Right lobe of liver (tissue), 6 donors: ENCODE data around the gene UQCC2. TPM values are rescaled to one million over a fixed set of nuclear protein-coding genes. Genes with fewer than 3 reads are reported as not detected.
A peak's percentile ranks its signal among the peaks of the same experiment; 100 is the strongest.

ENCODE experiments used
- ATAC-seq, 4 donors: fragments of 200-7000 bp; cut with Tn5 transposase; one replicate each; pipeline ENCODE4 v1.9.1; 2020; ENCODE audit warnings: mild to moderate bottlenecking in 4 of 4, moderate library complexity in 4 of 4
- DNase-seq, 3 donors: peaks; one replicate each; pipeline ENCODE4 v3.0.0-alpha.2; 2020
- H3K27ac ChIP-seq, 3 donors: fragments of 200-600 bp; one replicate each; pipeline ENCODE4 v1.8.0; 2022
- H3K27me3 ChIP-seq, 2 donors: fragments of 200-600 bp; one replicate each; pipeline ENCODE4 v1.8.0; 2022
- H3K36me3 ChIP-seq, 4 donors: fragments of 200-600 bp; sonication (generic) in 1 of 4; one replicate each; pipeline versions ENCODE4 v1.5.1 to v1.8.0; 2017 to 2022; ENCODE audit warnings: control low read depth in 1 of 4
- H3K4me1 ChIP-seq, 4 donors: fragments of 200-600 bp; sonication (generic) in 1 of 4; one replicate each; pipeline versions ENCODE4 v1.5.1 to v1.8.0; 2017 to 2022; ENCODE audit warnings: control low read depth in 1 of 4
- H3K4me3 ChIP-seq, 3 donors: fragments of 200-600 bp; one replicate each; pipeline ENCODE4 v1.8.0; 2022
- H3K9me3 ChIP-seq, 4 donors: fragments of 200-600 bp; sonication (generic) in 1 of 4; one replicate each; pipeline versions ENCODE4 v1.5.1 to v1.8.0; 2017 to 2022; ENCODE audit warnings: control low read depth in 1 of 4
- POLR2A ChIP-seq: fragments of 450-650 bp; IDR thresholded peaks from one replicate; pipeline ENCODE4 v1.6.1; 2017; ENCODE audit warnings: antibody characterized with exemption, mild to moderate bottlenecking
- WGBS: methylation state at CpG from one replicate; pipeline ENCODE4 v1.1.6; 2018; ENCODE audit warnings: low coverage, low lambda C conversion rate; ENCODE audit not compliant: insufficient coverage; ENCODE audit errors: missing lambda C conversion rate; 5-methylcytosine and 5-hydroxymethylcytosine counted together
- intact Hi-C, 2 donors: fragments of 100-400 bp; cut with DNase I; formaldehyde crosslinking; loops; one replicate each; pipeline versions ENCODE4 v1.11.2 to v1.14.1; 2022
- microRNA counts: library from miRNA; unstranded; fragments of <30 nt; microRNA quantifications from one replicate; lab custom pipeline; 2016
- microRNA-seq, 2 donors: library from miRNA; unstranded; fragments of <30 nt; microRNA quantifications; one replicate each; pipeline ENCODE4, GENCODE V29; 2019 to 2020
- small RNA-seq, 2 experiments: library from RNA; depleted of rRNA; stranded (forward); fragments of <200 nt; gene quantifications; one replicate each; pipeline ENCODE3, GENCODE V24; 2016
- total RNA-seq, 6 experiments: library from RNA; depleted of rRNA in 2 of 6; stranded (reverse); fragments of >200 nt in 2 of 6; fragmentation: NEBNext Ultra II Directional in 3 of 6; extraction: Animal tissue kit (Norgen Biotek cat#: 25700) in 3 of 6; gene quantifications; one replicate each; pipeline versions ENCODE4 v1.1.0 to v1.2.4, GENCODE V29; 2016 to 2023
- TF ChIP-seq, protein P1 (sequence below), 4 donors: fragments of 200-600 bp in 3 of 4; fragments of 450-650 bp in 1 of 4; IDR thresholded peaks; one replicate each; pipeline versions ENCODE4 v1.5.1 to v1.8.0; 2016 to 2022; ENCODE audit warnings: antibody characterized with exemption in 4 of 4, mild to moderate bottlenecking in 2 of 4
- donor health status: DM: no; HTN: yes; CAD: no.
- donor health status: DM: no; HTN: no; CAD: no.
- donor health status: DM: no; HTN: no; CAD: no.
- donor health status: DM: no; HTN: yes; CAD: no.
- donor health status: DM: no; HTN: yes; CAD: no.

Gene UQCC2
- total RNA-seq, 6 experiments from 2014 or later: 23.7 to 38.4 (median 31.5) TPM

DNA sequence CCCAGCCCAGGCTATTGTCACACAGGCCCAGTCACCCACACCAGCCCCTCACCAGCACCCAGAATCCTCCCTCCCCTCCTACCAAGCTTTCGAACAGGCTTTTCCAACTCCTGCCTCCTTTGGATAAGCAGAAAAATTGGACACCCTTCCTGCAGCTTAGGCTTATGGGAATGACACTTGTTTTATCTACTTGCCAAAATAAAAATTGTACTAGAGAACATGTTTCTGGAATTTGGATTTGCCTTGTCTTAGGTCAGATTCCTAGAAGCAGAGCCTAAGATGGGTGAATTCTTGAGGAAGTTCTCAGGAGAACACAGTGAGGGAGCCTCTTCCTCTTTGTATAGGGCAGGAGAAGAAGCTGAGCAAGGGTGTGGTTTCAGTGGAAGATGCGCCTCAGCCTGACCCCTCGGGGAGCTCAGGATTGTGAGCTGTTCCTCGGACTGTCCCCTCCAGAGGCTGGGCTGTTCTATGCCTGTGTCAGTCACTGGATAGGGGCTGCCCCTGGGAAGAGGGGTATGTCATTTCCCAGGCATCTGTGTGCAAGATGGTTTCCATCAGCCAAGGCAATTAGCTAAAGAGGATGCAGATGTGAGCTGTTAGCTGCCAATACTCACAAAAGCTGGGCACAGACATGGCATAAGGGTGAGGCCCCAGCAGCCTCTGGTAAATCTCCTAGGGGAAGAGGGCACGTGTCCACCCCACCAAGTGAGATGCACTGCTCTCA, 56.5 kb downstream of the UQCC2 start:
- H3K27ac ChIP-seq: no peak overlapping the region
- H3K9me3 ChIP-seq: no peaks in the 10 kb centered on the region
- intact Hi-C loops: no loop called here
- DNase-seq (no peak), ATAC-seq (no peak)
- H3K27me3 ChIP-seq: no peaks in the 10 kb centered on the region
- no peaks in the 10 kb centered on the region for H3K4me1 ChIP-seq
- H3K36me3 ChIP-seq: no peaks in the 10 kb centered on the region
- no peak overlapping the region for H3K4me3 ChIP-seq
- 20% methylated on average over 3 of the region's 5 CpGs for WGBS
- TF ChIP-seq POLR2A: no peak
- TF ChIP-seq, protein P1, sequence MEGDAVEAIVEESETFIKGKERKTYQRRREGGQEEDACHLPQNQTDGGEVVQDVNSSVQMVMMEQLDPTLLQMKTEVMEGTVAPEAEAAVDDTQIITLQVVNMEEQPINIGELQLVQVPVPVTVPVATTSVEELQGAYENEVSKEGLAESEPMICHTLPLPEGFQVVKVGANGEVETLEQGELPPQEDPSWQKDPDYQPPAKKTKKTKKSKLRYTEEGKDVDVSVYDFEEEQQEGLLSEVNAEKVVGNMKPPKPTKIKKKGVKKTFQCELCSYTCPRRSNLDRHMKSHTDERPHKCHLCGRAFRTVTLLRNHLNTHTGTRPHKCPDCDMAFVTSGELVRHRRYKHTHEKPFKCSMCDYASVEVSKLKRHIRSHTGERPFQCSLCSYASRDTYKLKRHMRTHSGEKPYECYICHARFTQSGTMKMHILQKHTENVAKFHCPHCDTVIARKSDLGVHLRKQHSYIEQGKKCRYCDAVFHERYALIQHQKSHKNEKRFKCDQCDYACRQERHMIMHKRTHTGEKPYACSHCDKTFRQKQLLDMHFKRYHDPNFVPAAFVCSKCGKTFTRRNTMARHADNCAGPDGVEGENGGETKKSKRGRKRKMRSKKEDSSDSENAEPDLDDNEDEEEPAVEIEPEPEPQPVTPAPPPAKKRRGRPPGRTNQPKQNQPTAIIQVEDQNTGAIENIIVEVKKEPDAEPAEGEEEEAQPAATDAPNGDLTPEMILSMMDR (IDR thresholded peaks at IDR 0.05): no peak

DNA sequence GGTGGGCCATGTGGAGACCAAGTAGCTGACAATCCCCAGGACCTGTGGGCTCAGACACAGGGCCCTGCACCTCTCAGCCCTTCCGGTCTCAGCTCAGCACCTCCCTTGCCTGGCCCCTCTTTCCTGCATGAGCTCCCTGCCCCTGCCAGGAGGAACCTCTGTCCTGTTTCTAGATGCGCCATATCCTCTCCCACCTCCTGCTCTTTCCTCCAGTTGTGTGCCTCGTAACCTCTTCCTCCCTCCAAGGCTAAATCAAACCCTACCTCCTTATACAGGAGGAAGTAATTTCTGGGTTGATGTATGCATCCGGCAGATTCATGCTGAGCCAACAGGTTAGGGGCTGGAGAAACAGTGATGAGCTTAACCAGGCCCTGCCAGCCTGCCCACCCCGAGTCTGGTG, 59.5 kb downstream of the UQCC2 start:
- no peak overlapping the region for H3K4me3 ChIP-seq
- intact Hi-C loops: no loop called here
- H3K36me3 ChIP-seq: no peaks in the 10 kb centered on the region
- no peaks in the 10 kb centered on the region for H3K27me3 ChIP-seq
- DNase-seq (no peak), ATAC-seq (peak; percentile 30 to 64 (median 52))
- no peaks in the 10 kb centered on the region for H3K9me3 ChIP-seq
- no peak for TF ChIP-seq POLR2A
- TF ChIP-seq, protein P1 (IDR thresholded peaks at IDR 0.05): no peak
- WGBS: 42% methylated on average over 4 of the region's 5 CpGs
- H3K4me1 ChIP-seq: no peaks in the 10 kb centered on the region
- H3K27ac ChIP-seq: no peak overlapping the region

DNA sequence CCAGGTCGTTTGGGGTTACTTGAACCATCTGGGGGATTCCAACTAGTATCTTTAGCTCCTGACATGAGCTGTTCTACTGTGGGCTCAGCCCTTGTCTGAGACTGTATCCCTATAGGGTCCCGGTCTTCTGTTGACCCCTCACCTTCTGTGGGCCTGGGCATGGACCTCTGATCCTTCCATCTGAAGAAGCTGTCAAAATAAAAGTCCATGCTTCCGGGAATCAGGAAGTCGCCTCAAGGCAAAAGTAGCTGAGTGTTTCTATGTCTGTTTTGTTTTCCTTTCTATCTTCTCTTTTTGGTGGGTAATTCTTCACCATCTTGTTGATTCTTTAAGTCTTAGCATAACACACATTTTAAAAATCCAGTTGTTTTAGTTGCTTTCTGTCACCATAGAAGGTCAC, 60.1 kb downstream of the UQCC2 start:
- Histone ChIP-seq H3K27ac (no peak overlapping the region), H3K4me1 (no peaks in the 10 kb centered on the region), H3K4me3 (no peak overlapping the region), H3K27me3 (no peaks in the 10 kb centered on the region), H3K9me3 (no peaks in the 10 kb centered on the region), H3K36me3 (no peaks in the 10 kb centered on the region)
- no peak for ATAC-seq
- 43% methylated on average over 4 of the region's 4 CpGs for WGBS
- TF ChIP-seq POLR2A: no peak
- TF ChIP-seq, protein P1 (IDR thresholded peaks at IDR 0.05): no peak
- no peak for DNase-seq
- intact Hi-C loops: no loop called here

MicroRNAs within 50 kb of the gene (microRNA counts, 767-probe panel; counts per million panel counts)
- microRNA hsa-miR-3934 (lab: Ali Mortazavi, UCI): 237 counts per million

Small RNA genes lying within 50 kb of the gene (microRNA-seq; reads per million reads assigned to microRNA genes)
- 0 to 1.2 reads per million in 2 donors for gene MIR3934

Small RNA genes lying within 50 kb of the gene (small RNA-seq; reads per million reads assigned to genes)
- gene MIR3934: 0 reads per million in 2 experiments

Other genes with a start within 250 kb of the UQCC2 start
- 10 to 100 TPM in 2 of 6 experiments, 1 to 10 TPM in 4; 4.4 to 11.4 (median 6.5) TPM for gene BAK1, start 131.4 kb downstream of the UQCC2 start, total RNA-seq
- gene ITPR3, start 90.4 kb downstream of the UQCC2 start, total RNA-seq: 1 to 10 TPM in 4 of 6 experiments, under 1 TPM in 2; 0.79 to 3.5 (median 1.6) TPM
- 10 to 100 TPM in 3 of 6 experiments, 1 to 10 TPM in 3; 4.8 to 28.0 (median 9.7) TPM for gene IP6K3, start 35.2 kb upstream of the UQCC2 start, total RNA-seq
- gene LEMD2, start 77.4 kb upstream of the UQCC2 start, total RNA-seq: 10 to 100 TPM; 17.8 to 28.0 (median 21.8) TPM
- not detected for gene MLN, start 92.3 kb upstream of the UQCC2 start, total RNA-seq